HT-29 (cell line): ENCODE measurements around the gene C19orf47. TPM values are rescaled to one million over a fixed set of nuclear protein-coding genes. Genes with fewer than 3 reads are reported as not detected.

ENCODE experiments used
- DNase-seq: peaks from one replicate; pipeline ENCODE4 v3.0.0-alpha.2; 2015; ENCODE audit warnings: low spot score
- total RNA-seq: library from RNA; depleted of rRNA; stranded (reverse); fragments of >200 nt; shearing (Covaris generic); gene quantifications from 2 replicates; pipeline ENCODE4 v1.2.3, GENCODE V29; 2014; rRNA removed

C19orf47 gene, protein sequence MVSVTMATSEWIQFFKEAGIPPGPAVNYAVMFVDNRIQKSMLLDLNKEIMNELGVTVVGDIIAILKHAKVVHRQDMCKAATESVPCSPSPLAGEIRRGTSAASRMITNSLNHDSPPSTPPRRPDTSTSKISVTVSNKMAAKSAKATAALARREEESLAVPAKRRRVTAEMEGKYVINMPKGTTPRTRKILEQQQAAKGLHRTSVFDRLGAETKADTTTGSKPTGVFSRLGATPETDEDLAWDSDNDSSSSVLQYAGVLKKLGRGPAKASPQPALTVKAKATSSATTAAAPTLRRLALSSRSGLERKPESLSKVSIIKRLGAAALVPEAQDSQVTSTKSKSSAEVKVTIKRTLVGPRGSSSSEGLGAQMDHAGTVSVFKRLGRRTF
- 35.7 and 36.9 TPM in 2 replicates for total RNA-seq

DNA sequence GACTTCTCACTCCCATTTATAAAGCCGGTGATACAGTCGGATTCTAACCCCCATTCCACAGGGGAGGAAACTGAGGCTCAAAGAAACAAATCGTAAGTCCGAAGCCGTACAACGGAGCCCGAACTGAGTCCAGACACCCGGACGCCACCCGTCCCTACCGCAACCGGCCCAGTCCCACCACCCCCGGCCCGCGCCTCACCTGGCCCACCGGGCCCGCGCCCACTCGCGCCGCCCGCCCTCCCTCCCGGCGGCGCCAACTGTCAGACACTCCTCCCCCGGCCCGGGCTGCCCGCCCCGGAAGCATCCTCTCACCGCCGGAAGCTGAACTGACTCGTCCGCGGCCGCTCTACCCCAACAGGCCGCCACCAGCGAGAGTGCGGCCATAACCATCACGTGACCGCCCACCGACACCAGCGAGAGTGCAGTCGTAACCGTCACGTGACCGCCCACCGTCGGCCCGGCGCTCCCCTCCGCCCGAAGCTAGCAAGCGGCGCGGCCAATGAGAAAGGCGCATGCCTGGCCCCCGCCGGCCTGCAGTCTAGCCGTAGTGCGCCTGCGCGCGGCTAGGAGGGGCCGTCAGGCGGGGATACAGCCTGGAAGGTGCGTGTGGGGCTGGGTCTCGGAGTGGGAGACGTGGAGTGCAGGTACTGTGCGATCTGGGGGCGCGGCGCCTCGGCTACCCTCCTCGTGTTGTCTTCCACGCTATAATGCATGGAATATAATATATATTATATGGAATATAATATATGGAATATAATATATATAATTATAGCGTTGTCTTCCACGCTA, at the start of gene C19orf47, which contains the start of gene PLD3:
Gene C19orf47, minus strand, starts transcription at position 273 of the 789 bp plus-strand sequence. CDS start 6,540 bp downstream, outside the sequence.
Gene PLD3, plus strand, starts transcription at position 571 of the 789 bp plus-strand sequence. CDS start 17,789 bp downstream, outside the sequence.
- peak; percentile 100 for DNase-seq

GRCh38 chr19:40397568-40397906, 49.3 kb upstream of the C19orf47 start:
- DNase-seq = no peak

DNA sequence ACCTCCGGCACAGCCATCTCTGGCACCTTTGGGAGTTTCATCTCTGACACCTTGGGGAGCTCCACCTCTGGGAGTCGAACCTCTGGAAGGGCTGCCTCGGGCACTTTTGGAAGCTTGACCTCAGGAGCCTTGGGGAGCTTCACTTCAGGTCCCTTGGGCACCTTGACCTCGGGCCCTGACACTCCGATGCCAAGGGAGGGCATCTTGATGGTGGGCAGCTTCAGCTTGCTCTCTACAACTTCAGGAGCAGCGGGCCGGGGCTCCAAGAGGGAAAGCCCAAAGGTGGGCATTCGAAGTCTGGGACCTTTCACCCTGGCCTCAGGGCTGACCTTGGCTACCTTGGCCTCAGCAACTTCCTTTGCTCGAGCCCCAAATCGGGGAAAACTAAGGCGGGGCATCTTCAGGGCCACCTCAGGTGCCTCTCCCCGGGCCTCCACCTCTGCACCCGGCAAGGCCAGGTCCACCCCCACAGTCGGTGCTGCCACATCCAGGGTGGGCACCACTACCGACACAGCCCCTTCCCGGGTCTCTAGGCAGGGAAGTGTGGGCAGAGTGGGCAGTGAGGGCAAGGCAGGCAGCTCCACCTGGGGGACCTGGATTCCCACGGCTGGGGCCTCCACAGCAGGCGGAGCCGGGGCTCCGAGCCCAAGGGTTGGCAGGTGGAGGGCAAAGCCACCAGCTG, 48.8 kb upstream of the C19orf47 start:
- DNase-seq = no peak

DNA sequence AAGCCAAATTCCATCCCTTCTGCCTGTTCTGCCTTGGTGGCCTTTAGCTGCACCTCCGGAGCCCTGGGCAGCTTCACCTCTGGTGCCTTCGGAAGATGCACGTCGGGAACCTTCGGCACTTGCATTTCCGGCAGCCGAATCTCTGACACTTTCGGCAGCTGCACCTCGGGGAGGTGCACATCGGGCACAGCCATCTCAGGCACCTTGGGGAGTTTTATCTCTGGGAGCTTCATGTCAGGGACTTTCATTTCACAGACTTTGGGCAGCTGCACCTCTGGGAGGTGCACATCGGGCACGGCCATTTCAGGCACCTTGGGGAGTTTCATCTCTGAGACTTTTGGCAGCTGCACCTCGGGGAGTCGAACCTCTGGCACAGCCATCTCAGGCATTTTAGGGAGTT, 47.8 kb upstream of the C19orf47 start:
- DNase-seq = no peak

DNA sequence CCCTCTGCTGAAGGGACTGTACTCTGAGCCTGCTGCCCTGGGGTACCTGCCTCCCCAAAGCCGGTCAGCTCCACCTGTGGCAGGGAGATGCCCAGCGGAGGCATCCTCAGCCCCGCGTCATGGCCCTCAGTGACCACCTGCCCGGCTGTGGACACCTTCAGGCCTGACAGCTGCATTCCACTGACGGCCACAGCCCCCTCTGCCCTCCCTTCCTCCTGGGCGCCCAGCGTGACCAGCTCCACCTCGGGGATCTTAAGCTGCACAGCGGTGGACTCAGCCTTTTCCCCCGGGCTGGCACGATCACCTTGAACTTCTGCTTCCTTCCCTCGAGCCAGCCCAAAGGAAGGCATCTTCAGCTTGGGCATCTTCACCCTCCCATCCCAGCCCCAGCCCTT, 46.6 kb upstream of the C19orf47 start:
- DNase-seq = no peak

DNA sequence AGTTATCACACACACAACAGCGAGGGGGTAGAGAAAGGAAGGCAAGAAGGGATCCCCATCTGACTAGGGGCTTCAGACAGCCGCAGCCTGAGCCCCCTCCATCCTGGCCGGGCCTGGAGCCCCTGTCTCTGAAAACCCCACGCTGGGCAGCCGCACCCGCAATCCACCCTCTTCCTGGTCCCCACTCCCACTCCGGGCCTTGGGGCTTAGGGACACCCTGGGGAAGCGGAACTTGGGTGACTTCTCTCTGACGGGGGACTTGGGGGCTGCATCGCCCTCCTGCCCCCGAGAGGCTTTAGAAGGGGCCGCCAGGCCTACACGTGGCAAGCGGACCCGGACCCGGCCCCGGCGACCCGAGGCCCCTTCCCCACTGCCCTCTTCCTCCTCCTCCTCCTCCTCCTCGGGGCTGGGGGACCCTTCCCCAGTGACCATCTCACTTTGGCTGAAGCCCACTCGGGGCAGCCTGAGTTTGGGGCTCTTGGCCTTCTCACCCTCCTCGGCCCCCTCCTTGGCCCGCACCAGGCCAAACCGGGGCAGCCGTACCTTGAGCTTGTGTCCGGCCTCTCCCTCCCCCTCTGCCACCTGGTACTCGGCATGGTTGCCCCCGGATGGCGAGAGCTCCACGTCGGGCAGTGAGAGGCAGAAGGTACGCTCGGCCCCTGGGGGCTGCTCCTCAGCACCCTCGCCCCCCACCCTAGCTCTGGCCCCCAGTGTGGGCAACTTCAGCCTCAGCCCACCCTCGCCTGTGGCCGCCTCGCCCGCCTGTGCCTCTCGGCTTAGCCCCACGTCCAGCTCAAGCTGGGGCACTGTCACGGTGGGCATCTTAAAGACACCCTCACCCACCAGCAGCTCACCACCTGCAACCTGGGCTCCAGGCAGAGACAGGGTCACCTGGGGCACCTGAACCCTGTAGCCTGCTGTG, 46.0 kb upstream of the C19orf47 start:
- DNase-seq = no peak

DNA sequence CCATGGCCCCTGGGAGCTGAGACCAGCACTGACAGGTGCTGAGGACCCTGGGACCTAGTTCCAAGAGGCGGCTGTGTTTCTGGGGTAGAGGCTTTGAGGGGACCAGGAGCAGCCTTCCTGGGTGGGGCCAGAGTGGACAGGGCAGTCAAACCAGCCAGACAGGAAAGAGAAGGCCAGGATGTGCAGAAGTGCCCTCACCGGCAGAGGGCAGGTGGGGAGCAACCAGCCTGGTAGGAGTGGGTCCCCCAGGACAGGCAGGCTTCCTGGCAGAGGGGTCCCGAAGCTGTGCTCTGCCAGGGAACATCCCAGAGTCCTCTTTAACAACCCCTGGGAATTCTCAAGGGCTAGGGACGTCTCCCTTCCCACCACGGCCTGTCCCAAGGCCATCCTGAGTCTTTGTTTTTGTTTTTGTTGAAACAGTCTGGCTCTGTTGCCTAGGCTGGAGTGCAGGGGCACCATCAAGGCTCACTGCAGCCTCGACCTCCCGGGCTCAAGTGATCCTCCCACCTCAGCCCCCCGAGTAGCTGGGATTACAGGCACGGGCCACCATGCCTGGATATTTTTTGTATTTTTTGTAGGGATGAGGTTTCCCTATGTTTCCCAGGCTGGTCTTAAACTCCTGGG, 44.8 kb upstream of the C19orf47 start:
- peak; percentile 94 for DNase-seq

GRCh38 chr19:40392123-40392522, 43.9 kb upstream of the C19orf47 start:
- DNase-seq = no peak

DNA sequence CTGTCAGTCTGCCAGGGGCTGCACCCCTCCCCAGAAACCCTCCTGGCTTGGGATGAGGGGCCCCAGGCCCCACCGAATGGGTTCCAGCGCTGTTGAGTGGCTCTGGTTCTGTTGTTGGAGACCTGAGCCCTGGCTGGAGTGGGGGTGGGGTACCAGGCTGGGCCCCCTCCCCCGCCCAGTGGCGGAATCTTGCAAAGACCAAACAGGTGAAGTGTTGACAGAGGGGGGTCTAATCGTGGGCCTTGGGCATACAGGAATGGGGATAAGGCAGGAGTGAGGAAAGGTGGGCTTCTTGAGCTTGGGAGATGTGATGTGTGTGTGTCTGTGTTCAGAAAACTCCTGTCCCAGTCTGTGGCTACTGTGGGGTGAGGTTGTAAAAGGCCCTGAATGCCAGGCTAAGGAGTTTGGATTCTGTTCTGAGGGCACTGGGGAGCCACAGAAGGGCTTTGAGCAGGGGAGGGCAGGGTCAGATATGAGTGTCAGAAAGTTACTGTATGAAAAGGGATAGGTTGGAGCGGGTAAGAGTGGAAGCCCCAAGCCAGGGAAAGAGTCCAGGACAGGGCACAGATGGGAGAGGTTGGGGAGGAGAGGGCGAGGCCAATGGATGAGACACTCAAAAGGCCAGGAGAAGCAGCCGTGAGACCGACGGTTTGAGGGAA, 42.0 kb upstream of the C19orf47 start, which contains the start of gene HIPK4:
Gene HIPK4, minus strand, starts transcription at position 98 of the 659 bp plus-strand sequence. CDS start 279 bp downstream, outside the sequence.
- DNase-seq = no peak

DNA sequence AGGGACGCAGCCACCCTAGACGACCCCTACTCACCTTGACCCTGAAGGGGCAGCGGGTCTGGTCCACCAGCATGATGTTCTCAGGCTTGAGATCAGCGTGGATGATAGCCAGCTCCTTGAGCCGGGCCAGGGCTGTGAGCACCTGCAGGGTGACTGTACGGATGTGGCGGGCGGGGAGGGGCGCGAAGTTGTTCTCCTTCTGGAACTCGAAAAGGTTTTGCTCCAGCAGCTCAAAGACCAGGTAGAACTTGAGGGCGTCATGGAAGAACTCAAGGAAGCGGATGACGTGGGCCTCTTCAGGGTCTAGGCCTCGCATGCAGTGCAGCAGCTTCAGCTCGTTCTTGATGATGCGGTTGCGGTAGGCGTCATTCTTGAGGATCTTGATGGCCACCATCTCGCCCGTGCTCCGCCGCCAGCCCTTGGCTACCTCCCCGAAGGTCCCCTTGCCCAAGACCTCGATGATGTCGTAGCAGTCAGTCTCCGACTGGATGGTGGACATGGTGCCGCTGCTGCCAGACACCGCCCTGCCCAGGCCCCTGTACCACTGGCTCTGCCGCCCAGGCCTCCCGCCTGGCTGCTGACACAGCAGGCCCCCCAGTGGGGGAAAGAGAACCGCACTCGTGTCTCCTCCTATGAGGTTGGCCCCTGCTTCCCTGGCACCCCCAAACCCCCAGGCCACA, 41.3 kb upstream of the C19orf47 start:
- DNase-seq = no peak

DNA sequence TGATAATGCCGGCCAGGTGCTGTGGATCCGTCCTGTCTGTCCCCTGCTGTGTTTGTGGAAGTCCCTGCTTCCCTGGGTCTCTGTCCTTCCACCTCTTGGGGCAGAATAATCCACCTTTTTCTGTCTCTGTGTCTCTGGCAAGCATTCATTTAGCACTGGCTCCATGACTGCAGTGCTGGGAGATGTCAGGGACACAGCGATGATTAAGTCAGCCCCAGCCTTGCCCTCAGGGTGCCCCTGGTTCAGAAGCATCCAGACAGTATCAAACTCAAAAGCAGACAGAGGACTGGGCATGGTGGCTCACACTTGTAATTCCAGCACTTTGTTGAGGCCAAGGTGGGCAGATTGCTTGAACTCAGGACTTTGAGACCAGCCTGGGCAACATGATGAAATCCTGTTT, 40.3 kb upstream of the C19orf47 start:
- DNase-seq = no peak

DNA sequence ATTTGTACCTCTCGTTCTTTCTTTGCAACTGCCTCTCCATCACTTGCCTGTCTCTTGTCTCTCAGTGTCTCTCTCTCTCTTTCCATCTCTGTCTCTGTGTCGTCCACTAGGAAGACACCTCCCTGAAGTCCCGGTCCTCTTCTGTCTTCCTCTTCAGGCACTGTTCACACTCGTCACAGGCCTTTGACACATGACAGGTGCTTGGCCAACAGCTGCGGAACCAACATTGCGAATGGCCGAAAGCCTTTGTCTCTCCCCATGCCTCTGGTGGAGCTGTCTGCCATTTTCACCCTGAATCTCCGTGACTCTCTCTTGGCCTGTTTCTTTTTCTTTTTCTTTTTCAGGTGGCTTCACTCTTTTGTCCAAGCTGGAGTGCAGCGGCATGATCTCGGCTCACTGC, 39.0 kb upstream of the C19orf47 start:
- no peak for DNase-seq

DNA sequence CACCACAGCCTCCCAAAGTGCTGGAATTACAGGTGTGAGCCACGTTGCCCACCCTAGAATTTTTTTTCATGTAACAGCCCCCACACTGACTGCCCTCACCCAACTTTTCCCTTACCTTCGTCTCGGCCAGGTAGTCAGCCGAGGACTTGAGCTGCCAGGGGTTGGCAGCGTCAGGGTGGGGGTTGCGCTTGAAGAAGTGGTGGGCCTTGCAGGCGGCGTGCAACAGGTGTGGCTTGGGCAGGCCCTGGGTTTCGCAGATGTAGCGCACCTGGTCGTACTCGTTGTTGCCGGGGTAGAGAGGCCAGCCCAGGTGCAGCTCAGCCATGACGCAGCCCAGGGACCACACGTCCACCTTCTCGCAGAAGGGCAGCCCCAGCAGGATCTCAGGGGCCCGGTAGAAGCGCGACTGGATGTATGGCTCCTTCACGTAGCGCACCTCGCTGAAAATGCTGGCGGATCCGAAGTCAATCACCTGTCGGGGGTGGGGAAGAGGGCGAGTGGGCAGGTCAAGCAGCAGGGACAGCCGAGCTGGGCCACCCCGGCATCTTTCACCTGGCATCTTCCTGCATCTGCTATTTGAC, 35.6 kb upstream of the C19orf47 start:
- no peak for DNase-seq

DNA sequence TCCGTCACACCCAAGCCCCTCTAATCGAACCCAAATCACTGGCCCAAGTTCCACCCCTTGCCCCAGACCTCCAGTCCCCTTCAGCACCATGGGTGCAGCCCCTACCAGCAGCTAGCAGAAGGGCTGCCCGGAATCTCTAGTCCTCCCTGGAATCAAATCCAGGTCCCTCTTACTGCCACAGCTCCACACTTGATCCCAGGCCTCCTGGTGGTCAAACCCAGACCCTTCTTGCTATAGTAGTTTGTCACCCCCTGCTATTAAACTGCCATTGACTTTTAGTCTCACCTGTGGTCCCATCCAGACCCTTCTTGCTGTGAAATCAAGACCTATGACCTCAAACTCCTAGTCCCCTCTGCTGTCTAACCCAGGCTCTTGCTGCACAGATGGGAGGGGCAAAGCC, 33.1 kb upstream of the C19orf47 start:
- DNase-seq = no peak

GRCh38 chr19:40380199-40381037, 32.2 kb upstream of the C19orf47 start:
- no peak for DNase-seq

DNA sequence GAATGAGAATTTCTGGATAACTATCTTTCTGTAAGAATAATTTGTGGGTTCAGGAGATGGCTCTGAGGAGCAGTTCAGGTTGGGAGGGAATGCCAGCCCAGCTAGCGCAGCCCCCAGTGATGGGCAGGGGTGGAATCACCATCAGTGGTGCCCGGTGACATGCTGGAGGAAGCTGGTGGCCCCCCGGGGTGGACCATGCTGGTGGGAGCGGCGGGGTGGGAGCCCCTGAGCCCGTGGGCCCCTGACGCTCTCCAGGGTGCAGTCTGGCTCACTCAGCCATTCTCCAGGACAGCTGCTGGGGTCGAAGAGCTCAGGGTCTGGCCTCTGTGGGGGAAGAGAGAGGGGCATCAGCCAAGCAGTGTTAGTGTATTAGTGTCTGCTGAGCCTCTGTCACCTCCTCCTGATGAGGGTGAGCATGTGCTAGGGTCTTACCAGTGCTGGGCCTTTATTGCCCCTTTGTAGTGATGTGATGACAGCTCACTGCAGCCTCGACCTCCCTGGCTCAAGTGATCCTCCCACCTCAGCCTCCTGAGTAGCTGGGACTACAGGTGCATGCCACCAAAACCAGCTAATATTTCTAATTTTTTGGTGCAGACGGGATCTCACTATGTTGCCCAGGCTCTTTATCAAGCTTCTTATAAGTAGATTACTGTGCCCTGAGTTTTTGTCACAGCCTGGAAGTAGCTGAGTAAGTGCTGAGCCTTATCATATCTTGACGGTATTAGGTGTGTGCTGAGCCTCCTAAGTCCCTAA, 31.4 kb upstream of the C19orf47 start:
- no peak for DNase-seq

DNA sequence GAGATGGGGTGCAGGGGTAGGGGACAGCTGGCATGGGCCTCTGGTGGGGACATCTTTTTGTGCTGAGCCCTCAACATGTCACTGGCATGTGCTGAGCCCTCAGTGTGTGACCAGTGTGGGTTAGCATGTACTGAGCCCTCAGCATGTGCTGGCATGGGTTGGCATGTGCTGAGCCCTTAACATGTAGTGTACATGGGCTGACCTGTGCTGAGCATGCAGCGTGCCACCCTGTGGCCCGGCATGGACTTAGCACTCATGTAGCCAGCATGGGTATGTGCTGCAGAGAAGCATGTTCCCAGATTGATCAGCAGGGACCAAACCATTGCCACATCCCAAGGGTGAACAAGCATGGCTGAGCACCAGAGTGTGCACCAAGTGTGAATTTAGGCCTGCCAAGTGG, 30.3 kb upstream of the C19orf47 start:
- no peak for DNase-seq
